Measurements from ENCODE around the gene PABPN1L.

PABPN1L gene

DNA sequence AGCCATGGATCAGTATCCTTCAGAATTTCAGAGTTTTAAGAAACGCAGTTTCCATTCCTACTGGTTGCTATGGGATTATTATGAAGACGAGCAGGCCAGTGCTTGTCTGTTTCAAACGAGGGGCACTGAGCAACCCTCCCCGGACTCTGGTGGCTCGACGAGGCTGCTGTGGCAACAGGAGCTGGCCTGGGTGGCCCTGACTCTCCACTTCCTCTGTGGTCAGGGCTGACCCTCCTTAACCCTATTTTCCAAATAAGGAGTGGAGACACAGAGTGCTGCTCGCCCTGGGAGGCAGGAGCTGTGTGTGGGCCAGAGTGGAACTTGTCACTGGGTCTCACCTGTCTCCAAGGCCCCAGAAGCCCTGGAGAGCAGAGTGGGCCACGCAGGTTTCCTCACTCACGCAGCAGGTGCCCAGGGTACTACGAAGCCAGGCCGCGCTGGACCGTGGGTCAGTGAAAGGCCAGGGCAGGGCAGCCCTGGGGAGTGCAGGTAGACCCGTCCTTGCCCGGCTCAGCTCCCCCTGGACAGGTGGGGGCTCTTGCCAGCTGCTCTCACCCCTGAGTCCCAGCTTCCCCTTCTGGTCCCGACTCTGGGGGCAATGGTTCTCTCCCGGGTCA is 13.0 kb downstream of the PABPN1L start:
- no peak for DNase-seq (ENCODE audit: extremely low spot score)
- ChIA-PET CTCF (interaction anchor here (1.0 to 1.8 kb wide), 3 partner anchors 12 to 116 kb away, joined by 3 to 4 read pairs (median 3); partner anchors contain the start of gene PABPN1L), POLR2A (no interaction called here)
- no peak for TF ChIP-seq CTCF (IDR thresholded peaks at IDR 0.05; ENCODE audit: control extremely low read depth, extremely low read depth, low read depth, missing control alignments)

DNA sequence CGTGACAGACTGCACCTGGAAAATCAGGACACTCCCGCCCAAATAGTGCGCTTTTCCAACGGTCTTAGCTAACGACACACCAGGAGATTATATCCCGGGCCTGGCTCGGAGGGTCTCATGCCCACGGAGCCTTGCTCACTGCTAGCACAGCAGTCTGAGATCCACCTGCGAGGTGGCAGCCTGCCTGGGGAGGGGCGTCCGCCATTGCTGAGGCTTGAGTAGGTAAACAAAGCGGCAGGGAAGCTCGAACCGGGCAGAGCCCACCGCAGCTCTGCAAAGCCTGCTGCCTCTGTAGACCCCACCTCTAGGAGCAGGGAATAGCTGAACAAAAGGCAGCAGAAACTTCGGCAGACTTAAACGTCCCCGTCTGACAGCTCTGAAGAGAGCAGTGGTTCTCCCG is 14.8 kb downstream of the PABPN1L start:
- ChIA-PET POLR2A (no interaction called here), CTCF (interaction anchor here (0.9 to 2.6 kb wide), 4 partner anchors 12 to 53 kb away, joined by 3 to 8 read pairs (median 4); no protein-coding TSS in a partner anchor)
- no peak for DNase-seq (ENCODE audit: extremely low spot score)
- TF ChIP-seq CTCF (IDR thresholded peaks at IDR 0.05; ENCODE audit: control extremely low read depth, extremely low read depth, low read depth, missing control alignments), result no peak

- no peak for DNase-seq (ENCODE audit: extremely low spot score)
- no peak for TF ChIP-seq CTCF (IDR thresholded peaks at IDR 0.05; ENCODE audit: control extremely low read depth, extremely low read depth, low read depth, missing control alignments)
- POLR2A ChIA-PET, result no interaction called here
- CTCF ChIA-PET, result interaction anchor here (1.3 to 2.6 kb wide), 2 partner anchors 11 to 23 kb away, joined by 3 to 8 read pairs; no protein-coding TSS in a partner anchor
Observed at GRCh38 chr16:88850531-88851199, 15.8 kb downstream of the PABPN1L start.

- POLR2A ChIA-PET, result no interaction called here
- TF ChIP-seq CTCF (IDR thresholded peaks at IDR 0.05; ENCODE audit: control extremely low read depth, extremely low read depth, low read depth, missing control alignments), result no peak
- no peak for DNase-seq (ENCODE audit: extremely low spot score)
- CTCF ChIA-PET, result interaction anchor here (1.4 to 1.5 kb wide), 2 partner anchors 10 to 31 kb away, joined by 3 to 6 read pairs; no protein-coding TSS in a partner anchor
Observed at GRCh38 chr16:88848557-88848956, 17.9 kb downstream of the PABPN1L start.

GRCh38 chr16:88847654-88848053 is 18.8 kb downstream of the PABPN1L start:
- ChIA-PET POLR2A (no interaction called here), CTCF (no interaction called here)
- TF ChIP-seq CTCF (IDR thresholded peaks at IDR 0.05; ENCODE audit: control extremely low read depth, extremely low read depth, low read depth, missing control alignments), result no peak
- DNase-seq (ENCODE audit: extremely low spot score), result no peak

GRCh38 chr16:88846088-88846487 is 20.4 kb downstream of the PABPN1L start:
- POLR2A ChIA-PET, result interaction anchor here (0.6 kb wide), 1 partner anchor 399 kb away, joined by 8 read pairs; no protein-coding TSS in a partner anchor
- no peak for DNase-seq (ENCODE audit: extremely low spot score)
- CTCF ChIA-PET, result interaction anchor here (1.9 to 2.4 kb wide), 2 partner anchors 11 to 109 kb away, joined by 7 to 8 read pairs; partner anchors contain the start of gene TRAPPC2L
- no peak for TF ChIP-seq CTCF (IDR thresholded peaks at IDR 0.05; ENCODE audit: control extremely low read depth, extremely low read depth, low read depth, missing control alignments)
